WERI-Rb-1 (cell line): Measurements from ENCODE around the gene RNF166.
"Not testable (repeated sequence)": the region's sequence is repeated elsewhere in the genome, so short reads cannot be mapped to it uniquely, and the experiment has no call there.

Experiments used
- DNase-seq: peaks from one replicate; pipeline ENCODE4 v3.0.0-alpha.2; 2020
- H3K27ac ChIP-seq: fragments of 250-450 bp; sonication (Bioruptor Pico); 2 replicates; pipeline ENCODE4 v1.5.1; 2020; ENCODE audit warnings: mild to moderate bottlenecking, moderate library complexity
- H3K27me3 ChIP-seq: fragments of 250-450 bp; sonication (Bioruptor Pico); 2 replicates; pipeline ENCODE4 v1.5.1; 2021; ENCODE audit warnings: mild to moderate bottlenecking, low read depth, moderate library complexity; ENCODE audit not compliant: insufficient read depth, severe bottlenecking
- H3K36me3 ChIP-seq: fragments of 250-450 bp; sonication (Bioruptor Pico); 2 replicates; pipeline ENCODE4 v1.5.1; 2020; ENCODE audit warnings: mild to moderate bottlenecking, moderate library complexity
- H3K4me3 ChIP-seq: 2 replicates; pipeline ENCODE4 v1.5.1; 2011; ENCODE audit warnings: low read depth, mild to moderate bottlenecking, control low read depth, low read length
- H3K9me3 ChIP-seq: fragments of 250-450 bp; sonication (Bioruptor Pico); 2 replicates; pipeline ENCODE4 v1.5.1; 2021; ENCODE audit warnings: mild to moderate bottlenecking, moderate library complexity; ENCODE audit not compliant: severe bottlenecking
- TF ChIP-seq, protein P1 (sequence below): IDR thresholded peaks from 2 replicates; pipeline ENCODE4 v1.5.1; 2011; ENCODE audit warnings: low read depth, mild to moderate bottlenecking, control low read depth, inconsistent platforms, low read length

RNF166 gene

DNA sequence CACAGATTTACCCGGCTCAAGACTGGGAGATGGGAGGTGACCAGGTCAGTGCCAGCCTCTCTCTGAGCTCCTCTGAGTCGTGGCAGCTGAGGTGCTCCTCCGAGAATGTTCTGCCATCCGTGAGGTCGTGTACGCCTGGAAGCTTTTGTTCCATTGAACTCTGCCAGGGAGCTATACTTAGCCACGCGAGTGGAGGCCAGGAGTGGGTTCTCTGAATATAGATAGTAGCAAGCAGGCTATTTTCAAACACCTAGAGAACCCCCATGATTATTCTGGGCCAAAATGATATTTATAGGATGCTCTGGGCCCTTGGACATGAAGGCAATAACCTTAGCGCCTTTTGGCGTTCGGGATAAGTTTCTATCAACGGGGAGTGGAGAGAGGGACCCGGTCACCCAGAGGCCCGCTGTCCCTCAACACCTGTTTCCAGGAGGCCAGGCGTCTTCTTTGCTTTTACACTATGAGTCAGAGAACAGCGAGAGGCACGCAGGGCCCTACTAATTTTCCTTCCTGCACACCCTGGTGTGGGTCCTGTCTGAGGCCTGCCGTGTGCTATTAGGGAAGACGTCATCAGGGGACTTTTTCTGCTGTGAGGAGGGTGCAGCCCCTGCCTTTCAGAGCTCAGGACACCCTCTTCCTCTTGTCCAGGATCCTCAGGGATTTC lies 32.4 kb downstream of the RNF166 start:
- no peaks in the 10 kb centered on the region for H3K9me3 ChIP-seq
- TF ChIP-seq, protein P1, sequence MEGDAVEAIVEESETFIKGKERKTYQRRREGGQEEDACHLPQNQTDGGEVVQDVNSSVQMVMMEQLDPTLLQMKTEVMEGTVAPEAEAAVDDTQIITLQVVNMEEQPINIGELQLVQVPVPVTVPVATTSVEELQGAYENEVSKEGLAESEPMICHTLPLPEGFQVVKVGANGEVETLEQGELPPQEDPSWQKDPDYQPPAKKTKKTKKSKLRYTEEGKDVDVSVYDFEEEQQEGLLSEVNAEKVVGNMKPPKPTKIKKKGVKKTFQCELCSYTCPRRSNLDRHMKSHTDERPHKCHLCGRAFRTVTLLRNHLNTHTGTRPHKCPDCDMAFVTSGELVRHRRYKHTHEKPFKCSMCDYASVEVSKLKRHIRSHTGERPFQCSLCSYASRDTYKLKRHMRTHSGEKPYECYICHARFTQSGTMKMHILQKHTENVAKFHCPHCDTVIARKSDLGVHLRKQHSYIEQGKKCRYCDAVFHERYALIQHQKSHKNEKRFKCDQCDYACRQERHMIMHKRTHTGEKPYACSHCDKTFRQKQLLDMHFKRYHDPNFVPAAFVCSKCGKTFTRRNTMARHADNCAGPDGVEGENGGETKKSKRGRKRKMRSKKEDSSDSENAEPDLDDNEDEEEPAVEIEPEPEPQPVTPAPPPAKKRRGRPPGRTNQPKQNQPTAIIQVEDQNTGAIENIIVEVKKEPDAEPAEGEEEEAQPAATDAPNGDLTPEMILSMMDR: no peak
- no peak overlapping the region for H3K27ac ChIP-seq
- no peak for DNase-seq
- no peaks in the 10 kb centered on the region for H3K27me3 ChIP-seq
- H3K36me3 ChIP-seq: no peaks in the 10 kb centered on the region
- H3K4me3 ChIP-seq: no peak overlapping the region

DNA sequence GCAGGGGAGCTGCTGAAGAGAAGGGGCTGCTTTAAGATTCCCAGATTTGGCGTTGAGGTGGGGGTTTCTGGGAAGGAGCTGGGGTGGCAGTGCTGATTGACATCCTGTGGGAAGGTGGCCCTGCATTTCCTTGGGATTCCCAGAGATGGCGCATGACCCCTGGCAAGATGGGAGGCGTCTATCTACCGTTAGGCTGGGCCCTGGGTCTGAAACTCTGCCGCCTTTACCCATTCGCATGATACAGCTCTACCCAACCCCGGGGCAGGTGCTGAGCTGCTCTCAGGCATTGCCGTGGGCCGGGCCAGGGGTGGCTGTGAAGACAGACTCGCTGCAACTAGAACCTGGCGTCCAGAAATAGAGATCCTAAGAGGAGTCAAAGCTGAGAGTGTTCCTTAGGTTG lies 33.4 kb downstream of the RNF166 start:
- no peak overlapping the region for H3K4me3 ChIP-seq
- no peaks in the 10 kb centered on the region for H3K36me3 ChIP-seq
- no peaks in the 10 kb centered on the region for H3K27me3 ChIP-seq
- no peaks in the 10 kb centered on the region for H3K9me3 ChIP-seq
- no peak overlapping the region for H3K27ac ChIP-seq
- TF ChIP-seq, protein P1: peak; percentile 72
- peak; percentile 40 for DNase-seq

DNA sequence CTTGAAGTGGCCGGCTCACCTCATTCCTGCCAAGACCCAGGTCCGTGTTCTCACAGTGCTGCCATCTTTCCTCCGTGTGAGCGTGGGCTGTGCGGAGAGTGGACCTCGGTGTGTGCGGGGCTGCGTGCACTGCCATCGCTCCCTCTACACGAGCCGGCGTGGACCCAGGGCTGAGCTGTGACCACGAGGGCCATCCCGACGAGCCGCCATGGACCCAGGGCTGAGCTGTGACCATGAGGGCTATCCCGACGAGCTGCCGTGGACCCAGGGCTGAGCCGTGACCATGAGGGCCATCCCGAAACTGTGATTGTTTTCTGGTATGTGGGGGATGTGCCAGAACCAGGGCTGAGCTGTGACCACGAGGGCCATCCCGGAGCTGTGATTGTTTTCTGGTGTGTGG lies 34.4 kb downstream of the RNF166 start:
- H3K4me3 ChIP-seq: no peak overlapping the region
- no peaks in the 10 kb centered on the region for H3K27me3 ChIP-seq
- DNase-seq: no peak
- TF ChIP-seq, protein P1: no peak
- H3K36me3 ChIP-seq: no peaks in the 10 kb centered on the region
- H3K9me3 ChIP-seq: no peaks in the 10 kb centered on the region
- H3K27ac ChIP-seq: no peak overlapping the region

DNA sequence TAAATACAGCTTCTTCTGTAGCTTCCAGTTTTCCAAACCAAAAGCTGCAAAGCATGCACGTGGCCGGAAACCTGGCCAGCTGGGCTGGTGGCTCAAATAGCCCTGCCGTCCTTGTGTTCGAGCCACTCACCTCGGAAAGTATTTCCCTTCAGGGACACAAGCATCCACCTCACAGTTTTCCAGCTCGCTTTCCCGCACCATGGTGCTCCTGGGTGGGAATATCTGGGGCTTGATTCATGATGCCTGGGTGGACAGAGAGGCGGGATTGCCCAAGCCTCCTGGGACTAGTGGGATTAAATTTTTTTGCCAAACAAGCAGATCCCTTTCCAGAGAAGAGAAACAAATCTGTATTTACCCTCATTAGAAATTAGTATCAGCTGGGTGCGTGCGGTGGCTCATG lies 36.2 kb downstream of the RNF166 start:
- Histone ChIP-seq H3K9me3 (no peaks in the 10 kb centered on the region), H3K27me3 (no peaks in the 10 kb centered on the region), H3K4me3 (no peak overlapping the region), H3K27ac (no peak overlapping the region), H3K36me3 (no peaks in the 10 kb centered on the region)
- no peak for DNase-seq
- TF ChIP-seq, protein P1: no peak

DNA sequence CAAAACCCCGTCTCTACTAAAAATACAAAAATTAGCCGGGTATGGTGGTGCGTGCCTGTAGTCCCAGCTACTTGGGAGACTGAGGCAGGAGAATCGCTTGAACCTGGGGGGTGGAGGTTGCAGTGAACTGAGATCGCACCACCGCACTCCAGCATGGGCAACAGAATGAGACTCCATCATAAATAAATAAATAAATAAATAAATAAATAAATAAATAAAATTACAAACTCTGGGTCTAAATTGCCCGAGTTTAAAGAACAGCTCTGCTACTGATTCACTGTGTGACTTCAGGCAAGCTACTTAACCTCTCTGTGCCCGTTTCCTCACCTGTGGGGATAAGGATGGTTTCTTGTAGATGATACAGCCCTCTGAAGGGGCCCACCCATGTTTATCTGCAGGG lies 36.7 kb downstream of the RNF166 start:
- DNase-seq, H3K9me3 ChIP-seq, H3K27me3 ChIP-seq, H3K36me3 ChIP-seq, H3K4me3 ChIP-seq, H3K27ac ChIP-seq: not testable (repeated sequence)

DNA sequence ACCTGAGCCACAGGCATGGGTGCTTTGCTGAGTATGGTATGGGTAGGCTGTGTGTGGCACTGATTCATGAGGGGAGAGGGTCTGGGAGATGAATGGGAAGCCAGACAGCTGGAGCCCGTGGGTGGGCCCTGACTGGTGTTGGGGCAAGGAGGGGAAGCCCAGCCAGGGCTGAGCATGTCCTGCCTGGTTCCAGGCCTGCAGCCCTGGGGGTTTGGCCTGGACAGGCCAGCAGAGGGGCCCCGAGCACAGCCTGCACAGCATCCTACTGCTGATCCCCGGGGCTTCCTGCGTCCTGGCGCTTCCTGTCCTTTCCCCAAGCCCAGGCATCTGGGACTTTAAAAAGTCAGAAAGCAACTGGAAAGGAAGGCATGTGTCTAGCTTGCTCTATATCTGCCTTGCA lies 38.7 kb downstream of the RNF166 start:
- TF ChIP-seq, protein P1: no peak
- no peaks in the 10 kb centered on the region for H3K27me3 ChIP-seq
- no peaks in the 10 kb centered on the region for H3K9me3 ChIP-seq
- no peaks in the 10 kb centered on the region for H3K36me3 ChIP-seq
- DNase-seq: no peak
- H3K4me3 ChIP-seq: no peak overlapping the region
- H3K27ac ChIP-seq: no peak overlapping the region
